Ectodermal cell (in vitro differentiated cells): Measurements from ENCODE around the gene SLC16A8.

Experiments
- H3K27ac ChIP-seq: 2 replicates; pipeline ENCODE4 v1.7.0; 2013; ENCODE audit warnings: mild to moderate bottlenecking, low read depth, low read length; ENCODE audit not compliant: insufficient read depth, poor library complexity, severe bottlenecking
- H3K27me3 ChIP-seq: 2 replicates; pipeline ENCODE4 v1.7.0; 2013; ENCODE audit warnings: mild to moderate bottlenecking, low read length; ENCODE audit not compliant: insufficient read depth, control insufficient read depth, poor library complexity, severe bottlenecking
- H3K36me3 ChIP-seq: one replicate; pipeline ENCODE4 v1.7.0; 2013; ENCODE audit warnings: low read length; ENCODE audit not compliant: control insufficient read depth, insufficient read depth
- H3K4me1 ChIP-seq: one replicate; pipeline ENCODE4 v1.7.0; 2013; ENCODE audit warnings: low read length; ENCODE audit not compliant: control insufficient read depth, insufficient read depth
- H3K4me3 ChIP-seq: 2 replicates; pipeline ENCODE4 v1.7.0; 2013; ENCODE audit warnings: low read depth, low read length, control low read depth; ENCODE audit not compliant: insufficient read depth
- H3K9me3 ChIP-seq: 2 replicates; pipeline ENCODE4 v1.7.0; 2013; ENCODE audit warnings: mild to moderate bottlenecking, low read length, moderate library complexity; ENCODE audit not compliant: control insufficient read depth
- WGBS, 2 experiments: methylation state at CpG; one replicate each; pipeline ENCODE4 v1.1.7; 2013; ENCODE audit warnings: missing lambda C conversion rate in 2 of 2; 5-methylcytosine and 5-hydroxymethylcytosine counted together

SLC16A8 gene

DNA sequence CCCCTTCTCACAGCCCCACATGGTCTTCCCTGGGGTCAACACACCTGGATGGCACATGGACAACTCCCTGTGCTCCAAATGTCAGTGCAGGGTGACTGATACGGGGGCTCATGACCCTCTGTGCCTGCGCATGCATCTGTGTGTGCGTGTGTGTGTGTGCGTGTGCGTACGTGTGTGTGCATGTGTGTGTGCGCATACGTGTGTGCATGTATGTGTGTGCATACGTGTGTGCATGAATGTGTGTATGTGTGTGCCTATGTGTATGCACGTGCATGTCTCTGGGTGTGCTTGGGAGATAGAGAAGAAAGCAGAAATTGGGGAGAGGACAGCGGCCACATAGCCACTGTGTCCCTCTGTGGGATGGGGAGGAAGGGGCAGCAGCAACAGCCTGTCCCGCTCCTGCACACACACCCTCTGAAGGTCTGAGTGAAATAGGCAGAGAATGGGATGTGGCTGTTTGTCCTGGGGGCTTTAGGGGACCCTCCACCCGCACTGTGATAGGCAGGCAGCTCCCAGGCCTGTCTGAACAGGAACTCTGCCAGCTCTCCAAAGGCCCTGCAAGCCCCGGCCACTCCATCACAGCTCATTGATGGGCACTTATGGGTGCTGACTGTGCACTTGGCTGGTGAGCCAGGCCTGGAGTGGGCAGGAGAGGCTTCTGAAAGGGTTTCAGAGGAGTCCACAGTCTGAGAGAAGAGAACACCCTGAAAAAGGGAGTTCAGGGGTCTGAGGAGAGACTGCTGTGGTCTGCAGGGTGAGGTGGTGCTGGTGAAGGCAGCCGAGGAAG is 55.4 kb downstream of the SLC16A8 start:
- Histone ChIP-seq H3K4me3 (no peak overlapping the region), H3K27ac (no peak overlapping the region), H3K27me3 (no peaks in the 10 kb centered on the region), H3K4me1 (peaks cover 37% of the 10 kb centered on the region), H3K36me3 (no peaks in the 10 kb centered on the region), H3K9me3 (no peaks in the 10 kb centered on the region)
- WGBS, 2 experiments, result 93 to 96% methylated on average over 15 of the region's 15 CpGs
